Measurements from ENCODE around the gene ZDHHC13.

GRCh38 chr11:19073454-19074415, 43.2 kb upstream of the ZDHHC13 start:
- no peak for TF ChIP-seq CTCF (IDR thresholded peaks at IDR 0.05)
- TF ChIP-seq POLR2A (IDR thresholded peaks at IDR 0.05), result no peak
